ENCODE results near the gene DTX1. TPM values are rescaled to one million over a fixed set of nuclear protein-coding genes. Genes with fewer than 3 reads are reported as not detected.

The DTX1 gene
- total RNA-seq, 1 experiment from 2014 or later: 0.44 TPM

DNA sequence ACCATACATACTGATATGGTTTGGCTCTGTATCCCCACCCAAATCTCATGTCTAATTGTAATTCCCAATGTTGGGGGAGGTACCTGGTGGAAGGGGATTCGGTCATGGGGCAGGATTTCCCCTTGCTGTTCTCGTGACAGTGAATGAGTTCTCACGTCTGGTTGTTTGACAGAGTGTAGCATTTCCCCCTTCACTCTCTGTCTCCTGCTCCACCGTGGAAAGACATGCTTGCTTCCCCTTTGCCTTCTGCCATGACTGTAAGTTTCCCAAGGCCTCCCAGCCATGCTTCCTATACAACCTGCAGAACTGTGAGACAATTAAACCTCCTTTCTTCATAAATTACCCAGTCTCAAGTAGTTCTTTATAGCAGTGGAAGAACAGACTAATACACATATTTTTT lies 28.8 kb upstream of the DTX1 start:
- POLR2A ChIA-PET: no interaction called here
- intact Hi-C loops (cut with micrococcal nuclease; ENCODE audit: unreplicated experiment): no loop called here
- no peak overlapping the region for H3K27ac ChIP-seq (ENCODE audit: low read length)

DNA sequence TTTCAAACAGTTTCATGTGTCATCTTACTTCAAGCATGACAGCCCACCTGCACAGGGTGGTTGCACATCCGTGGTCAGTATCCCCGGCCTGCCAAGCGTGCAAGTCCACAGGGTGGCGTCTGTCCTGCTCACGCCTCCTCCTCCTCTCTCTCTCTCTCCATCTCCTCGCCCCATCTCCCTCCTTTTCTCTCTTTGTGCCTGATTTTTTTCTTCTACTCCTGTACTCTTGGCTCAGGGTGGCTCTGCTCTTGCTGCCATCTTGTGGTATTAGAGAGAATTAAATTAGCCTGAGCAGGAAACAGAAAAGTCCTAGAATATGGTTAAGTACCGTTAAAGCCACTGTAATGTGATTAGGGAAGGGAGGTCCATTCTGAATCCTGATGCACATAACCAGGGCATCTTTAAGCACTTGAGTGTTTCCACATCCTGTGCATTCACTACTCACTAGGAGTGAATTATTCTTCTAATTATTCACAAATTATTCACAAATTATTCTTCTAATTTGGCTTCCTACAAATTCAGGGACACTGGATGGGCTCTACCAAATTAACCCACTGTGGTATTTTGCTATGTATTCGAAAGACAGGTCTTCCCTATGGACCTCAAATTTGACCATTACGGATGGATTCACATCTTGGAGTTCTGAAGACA lies 25.5 kb upstream of the DTX1 start:
- in situ Hi-C loops (cut with HindIII; ENCODE audit: low pct_unique_long_range_greater_than_20kb, low sequenced_read_pairs) (no loop called here), intact Hi-C loops (cut with micrococcal nuclease; ENCODE audit: unreplicated experiment) (loop anchor here (1.0 kb wide), 1 partner anchor 38 kb away; no protein-coding TSS in a partner anchor)
- DNase-seq (ENCODE audit: low read depth, low spot score): no peak
- Histone ChIP-seq H3K27ac (ENCODE audit: low read length) (no peak overlapping the region), H3K9me3 (ENCODE audit: control insufficient read depth, insufficient read depth, low read depth, low read length) (no peaks in the 10 kb centered on the region), H3K27me3 (ENCODE audit: control insufficient read depth, insufficient read depth, low read length) (peaks cover 3% of the 10 kb centered on the region; the same call in 1 of the 2 replicates), H3K4me1 (ENCODE audit: control insufficient read depth, insufficient read depth, low read length) (no peaks in the 10 kb centered on the region), H3K4me3 (ENCODE audit: low read depth in 2 of 2, low read length in 2 of 2) (no peak overlapping the region), H3K36me3 (ENCODE audit: control insufficient read depth, insufficient read depth, low read length) (no peaks in the 10 kb centered on the region)
- TF ChIP-seq, protein P1, sequence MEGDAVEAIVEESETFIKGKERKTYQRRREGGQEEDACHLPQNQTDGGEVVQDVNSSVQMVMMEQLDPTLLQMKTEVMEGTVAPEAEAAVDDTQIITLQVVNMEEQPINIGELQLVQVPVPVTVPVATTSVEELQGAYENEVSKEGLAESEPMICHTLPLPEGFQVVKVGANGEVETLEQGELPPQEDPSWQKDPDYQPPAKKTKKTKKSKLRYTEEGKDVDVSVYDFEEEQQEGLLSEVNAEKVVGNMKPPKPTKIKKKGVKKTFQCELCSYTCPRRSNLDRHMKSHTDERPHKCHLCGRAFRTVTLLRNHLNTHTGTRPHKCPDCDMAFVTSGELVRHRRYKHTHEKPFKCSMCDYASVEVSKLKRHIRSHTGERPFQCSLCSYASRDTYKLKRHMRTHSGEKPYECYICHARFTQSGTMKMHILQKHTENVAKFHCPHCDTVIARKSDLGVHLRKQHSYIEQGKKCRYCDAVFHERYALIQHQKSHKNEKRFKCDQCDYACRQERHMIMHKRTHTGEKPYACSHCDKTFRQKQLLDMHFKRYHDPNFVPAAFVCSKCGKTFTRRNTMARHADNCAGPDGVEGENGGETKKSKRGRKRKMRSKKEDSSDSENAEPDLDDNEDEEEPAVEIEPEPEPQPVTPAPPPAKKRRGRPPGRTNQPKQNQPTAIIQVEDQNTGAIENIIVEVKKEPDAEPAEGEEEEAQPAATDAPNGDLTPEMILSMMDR (IDR thresholded peaks at IDR 0.05): peak; percentile 82
- no peak for TF ChIP-seq POLR2AphosphoS5 (IDR thresholded peaks at IDR 0.05; ENCODE audit: low read depth, low read length)
- BruUV-seq (replicated peaks): no TSS peak
- ATAC-seq: peak; percentile 80
- CTCF ChIA-PET: interaction anchor here (0.5 to 3.5 kb wide), 5 partner anchors 9 to 38 kb away, joined by 3 to 30 read pairs (median 3); no protein-coding TSS in a partner anchor
- POLR2A ChIA-PET: no interaction called here

More for the DNA sequence above, 28.8 kb upstream of the DTX1 start:
- no peak for ATAC-seq
- no peaks in the 10 kb centered on the region for H3K9me3 ChIP-seq (ENCODE audit: control insufficient read depth, insufficient read depth, low read depth, low read length)
- BruUV-seq (replicated peaks): no TSS peak
- in situ Hi-C loops (cut with HindIII; ENCODE audit: low pct_unique_long_range_greater_than_20kb, low sequenced_read_pairs): no loop called here
- CTCF ChIA-PET: no interaction called here
- H3K27me3 ChIP-seq (ENCODE audit: control insufficient read depth, insufficient read depth, low read length): peaks cover 7% of the 10 kb centered on the region
- H3K36me3 ChIP-seq (ENCODE audit: control insufficient read depth, insufficient read depth, low read length): no peaks in the 10 kb centered on the region
- TF ChIP-seq POLR2AphosphoS5 (IDR thresholded peaks at IDR 0.05; ENCODE audit: low read depth, low read length) (no peak), SIN3A (IDR thresholded peaks at IDR 0.05; ENCODE audit: borderline replicate concordance, insufficient read depth, low read depth, low read length) (no peak), TCF7L2 (IDR thresholded peaks at IDR 0.05; ENCODE audit: low read depth, low read length) (no peak)
- TF ChIP-seq, protein P2, sequence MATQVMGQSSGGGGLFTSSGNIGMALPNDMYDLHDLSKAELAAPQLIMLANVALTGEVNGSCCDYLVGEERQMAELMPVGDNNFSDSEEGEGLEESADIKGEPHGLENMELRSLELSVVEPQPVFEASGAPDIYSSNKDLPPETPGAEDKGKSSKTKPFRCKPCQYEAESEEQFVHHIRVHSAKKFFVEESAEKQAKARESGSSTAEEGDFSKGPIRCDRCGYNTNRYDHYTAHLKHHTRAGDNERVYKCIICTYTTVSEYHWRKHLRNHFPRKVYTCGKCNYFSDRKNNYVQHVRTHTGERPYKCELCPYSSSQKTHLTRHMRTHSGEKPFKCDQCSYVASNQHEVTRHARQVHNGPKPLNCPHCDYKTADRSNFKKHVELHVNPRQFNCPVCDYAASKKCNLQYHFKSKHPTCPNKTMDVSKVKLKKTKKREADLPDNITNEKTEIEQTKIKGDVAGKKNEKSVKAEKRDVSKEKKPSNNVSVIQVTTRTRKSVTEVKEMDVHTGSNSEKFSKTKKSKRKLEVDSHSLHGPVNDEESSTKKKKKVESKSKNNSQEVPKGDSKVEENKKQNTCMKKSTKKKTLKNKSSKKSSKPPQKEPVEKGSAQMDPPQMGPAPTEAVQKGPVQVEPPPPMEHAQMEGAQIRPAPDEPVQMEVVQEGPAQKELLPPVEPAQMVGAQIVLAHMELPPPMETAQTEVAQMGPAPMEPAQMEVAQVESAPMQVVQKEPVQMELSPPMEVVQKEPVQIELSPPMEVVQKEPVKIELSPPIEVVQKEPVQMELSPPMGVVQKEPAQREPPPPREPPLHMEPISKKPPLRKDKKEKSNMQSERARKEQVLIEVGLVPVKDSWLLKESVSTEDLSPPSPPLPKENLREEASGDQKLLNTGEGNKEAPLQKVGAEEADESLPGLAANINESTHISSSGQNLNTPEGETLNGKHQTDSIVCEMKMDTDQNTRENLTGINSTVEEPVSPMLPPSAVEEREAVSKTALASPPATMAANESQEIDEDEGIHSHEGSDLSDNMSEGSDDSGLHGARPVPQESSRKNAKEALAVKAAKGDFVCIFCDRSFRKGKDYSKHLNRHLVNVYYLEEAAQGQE (IDR thresholded peaks at IDR 0.05; ENCODE audit: insufficient read depth in 1 of 2, low read depth in 2 of 2, low read length in 1 of 2): no peak
- TF ChIP-seq, protein P1 (IDR thresholded peaks at IDR 0.05): no peak
- H3K4me1 ChIP-seq (ENCODE audit: control insufficient read depth, insufficient read depth, low read length): no peaks in the 10 kb centered on the region
- H3K4me3 ChIP-seq (ENCODE audit: low read depth in 2 of 2, low read length in 2 of 2): no peak overlapping the region
- no peak for DNase-seq (ENCODE audit: low read depth, low spot score)
